HEK293 (cell line): Measurements from ENCODE around the gene TIMP4.

ENCODE experiments used
- CTCF ChIA-PET: fragments of 350-600 bp; formaldehyde crosslinking; extraction: SDS; loops from one replicate; lab custom pipeline; 2021; ENCODE audit warnings: antibody characterized with exemption; lab: Yijun Ruan, JAX
- POLR2A ChIA-PET: fragments of 300-600 bp; formaldehyde crosslinking; extraction: SDS; loops from one replicate; lab custom pipeline; 2020; ENCODE audit warnings: antibody characterized with exemption, inconsistent platforms; lab: Yijun Ruan, JAX
- H3K27ac ChIP-seq: fragments of 200-500 bp; sonication (Bioruptor generic); 2 replicates; pipeline ENCODE4 v1.5.1; 2014; ENCODE audit warnings: low read depth, low read length, control low read depth, inconsistent platforms; ENCODE audit errors: extremely low read depth
- H3K36me3 ChIP-seq, 2 experiments: fragments of 200-500 bp in 1 of 2; sonication (Bioruptor generic) in 1 of 2; 1 replicate in 1 of 2; 2 replicates in 1 of 2; pipeline ENCODE4 v1.5.1; 2014 to 2017; ENCODE audit warnings: inconsistent platforms in 2 of 2, low read length in 2 of 2; ENCODE audit not compliant: control insufficient read depth in 2 of 2, insufficient read depth in 1 of 2
- H3K4me1 ChIP-seq: fragments of 200-500 bp; sonication (Bioruptor generic); 2 replicates; pipeline ENCODE4 v1.5.1; 2014; ENCODE audit warnings: mild to moderate bottlenecking, low read length, inconsistent platforms; ENCODE audit not compliant: control insufficient read depth, insufficient read depth
- H3K4me3 ChIP-seq: 2 replicates; pipeline ENCODE4 v1.5.1; 2011; ENCODE audit warnings: low read depth, mild to moderate bottlenecking, control low read depth, low read length, moderate library complexity
- H3K9me3 ChIP-seq: fragments of 200-500 bp; sonication (Bioruptor generic); 2 replicates; pipeline ENCODE4 v1.5.1; 2014; ENCODE audit warnings: low read depth, low read length, inconsistent platforms; ENCODE audit not compliant: control insufficient read depth, insufficient read depth
- EGR2 ChIP-seq: fragments of 450-650 bp; formaldehyde crosslinking; IDR thresholded peaks from 2 replicates; pipeline ENCODE4 v1.5.1; 2016; ENCODE audit warnings: low read depth, missing biosample characterization, missing genetic modification characterization
- FEZF1 ChIP-seq: fragments of 450-650 bp; formaldehyde crosslinking; IDR thresholded peaks from 2 replicates; pipeline ENCODE4 v1.5.1; 2016; ENCODE audit warnings: missing biosample characterization, missing genetic modification characterization
- GLIS2 ChIP-seq: fragments of 450-650 bp; formaldehyde crosslinking; IDR thresholded peaks from 2 replicates; pipeline ENCODE4 v1.5.1; 2016; ENCODE audit warnings: missing biosample characterization, missing genetic modification characterization
- KLF7 ChIP-seq: fragments of 450-650 bp; formaldehyde crosslinking; IDR thresholded peaks from 2 replicates; pipeline ENCODE4 v1.5.1; 2016; ENCODE audit warnings: missing biosample characterization, missing genetic modification characterization, borderline replicate concordance
- KLF9 ChIP-seq: fragments of 450-650 bp; formaldehyde crosslinking; IDR thresholded peaks from 2 replicates; pipeline ENCODE4 v1.5.1; 2016; ENCODE audit warnings: missing biosample characterization, missing genetic modification characterization, low read depth
- PRDM1 ChIP-seq: fragments of 450-650 bp; formaldehyde crosslinking; IDR thresholded peaks from 2 replicates; pipeline ENCODE4; 2016; ENCODE audit warnings: missing biosample characterization, missing genetic modification characterization
- ZNF169 ChIP-seq: fragments of 450-650 bp; formaldehyde crosslinking; IDR thresholded peaks from 2 replicates; pipeline ENCODE4 v1.5.1; 2016; ENCODE audit warnings: missing biosample characterization, missing genetic modification characterization
- ZNF202 ChIP-seq: fragments of 450-650 bp; formaldehyde crosslinking; IDR thresholded peaks from 2 replicates; pipeline ENCODE4 v1.5.1; 2016; ENCODE audit warnings: missing biosample characterization, missing genetic modification characterization, borderline replicate concordance
- ZNF23 ChIP-seq: fragments of 450-650 bp; formaldehyde crosslinking; IDR thresholded peaks from 2 replicates; pipeline ENCODE4 v1.5.1; 2016; ENCODE audit warnings: missing biosample characterization, missing genetic modification characterization, borderline replicate concordance
- ZNF416 ChIP-seq: fragments of 450-650 bp; formaldehyde crosslinking; IDR thresholded peaks from 2 replicates; pipeline ENCODE4 v1.5.1; 2016; ENCODE audit warnings: missing biosample characterization, missing genetic modification characterization
- ZNF433 ChIP-seq: fragments of 450-650 bp; formaldehyde crosslinking; IDR thresholded peaks from 2 replicates; pipeline ENCODE4 v1.5.1; 2016; ENCODE audit warnings: missing biosample characterization, missing genetic modification characterization, low read depth
- ZNF510 ChIP-seq: fragments of 450-650 bp; formaldehyde crosslinking; IDR thresholded peaks from 2 replicates; pipeline ENCODE4 v1.5.1; 2018; ENCODE audit warnings: mild to moderate bottlenecking, missing genetic modification characterization, missing biosample characterization; ENCODE audit not compliant: insufficient replicate concordance
- ZNF514 ChIP-seq: fragments of 450-650 bp; formaldehyde crosslinking; IDR thresholded peaks from 2 replicates; pipeline ENCODE4 v1.5.1; 2016; ENCODE audit warnings: missing biosample characterization, missing genetic modification characterization
- ZNF654 ChIP-seq: fragments of 450-650 bp; formaldehyde crosslinking; IDR thresholded peaks from 2 replicates; pipeline ENCODE4 v1.5.1; 2016; ENCODE audit warnings: low read depth, missing biosample characterization, missing genetic modification characterization
- ZNF660 ChIP-seq: fragments of 450-650 bp; IDR thresholded peaks from 2 replicates; pipeline ENCODE4 v1.5.1; 2018; ENCODE audit warnings: missing biosample characterization, mild to moderate bottlenecking, missing genetic modification characterization
- ZNF837 ChIP-seq: fragments of 450-650 bp; formaldehyde crosslinking; IDR thresholded peaks from 2 replicates; pipeline ENCODE4 v1.5.1; 2016; ENCODE audit warnings: missing biosample characterization, missing genetic modification characterization
- TF ChIP-seq, protein P1 (sequence below): fragments of 450-650 bp; formaldehyde crosslinking; conservative IDR thresholded peaks from 2 replicates; pipeline ENCODE4 v1.5.1; 2016; ENCODE audit warnings: low read depth, missing biosample characterization, missing genetic modification characterization
- TF ChIP-seq, protein P2 (sequence below): fragments of 450-650 bp; formaldehyde crosslinking; conservative IDR thresholded peaks from 2 replicates; pipeline ENCODE4 v1.5.1; 2016; ENCODE audit warnings: low read depth, missing biosample characterization, missing genetic modification characterization
- TF ChIP-seq, protein P3 (sequence below): fragments of 450-650 bp; formaldehyde crosslinking; IDR thresholded peaks from 2 replicates; pipeline ENCODE4 v1.5.1; 2016; ENCODE audit warnings: missing biosample characterization, missing genetic modification characterization
- TF ChIP-seq, protein P4 (sequence below): fragments of 450-650 bp; formaldehyde crosslinking; IDR thresholded peaks from 2 replicates; pipeline ENCODE4 v1.5.1; 2016; ENCODE audit warnings: missing biosample characterization, missing genetic modification characterization, low read depth

TIMP4 gene

DNA sequence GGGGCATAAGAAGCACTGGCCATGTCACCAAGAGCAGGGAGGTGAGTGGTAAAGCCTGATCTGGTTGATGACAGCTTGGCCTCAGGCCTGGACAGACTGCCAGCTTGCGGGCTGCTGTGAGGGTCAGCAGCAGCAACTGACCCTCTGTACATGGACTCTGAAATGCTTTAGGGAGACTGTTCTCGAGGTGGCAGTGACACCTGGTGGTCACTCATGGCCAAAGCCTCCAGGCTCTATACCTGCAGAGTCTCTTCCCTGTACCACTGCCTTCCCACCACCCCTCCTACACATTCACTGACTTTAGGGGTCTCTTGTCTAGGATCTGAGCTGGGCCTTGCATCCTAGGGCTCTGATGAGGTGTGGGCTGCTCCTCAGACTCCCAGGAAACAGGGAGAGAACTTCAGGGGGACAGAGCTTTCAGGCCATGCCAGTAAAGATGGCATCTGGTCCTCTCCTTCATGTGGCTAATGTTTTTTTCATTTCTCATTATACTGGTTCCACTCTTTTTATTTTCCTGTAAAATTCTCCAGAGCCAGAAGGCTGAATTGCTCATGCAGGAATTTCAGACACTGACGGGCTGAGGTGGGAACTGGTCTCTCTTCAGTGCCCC, 17.2 kb upstream of the TIMP4 start (continued):
- TF ChIP-seq, protein P1, sequence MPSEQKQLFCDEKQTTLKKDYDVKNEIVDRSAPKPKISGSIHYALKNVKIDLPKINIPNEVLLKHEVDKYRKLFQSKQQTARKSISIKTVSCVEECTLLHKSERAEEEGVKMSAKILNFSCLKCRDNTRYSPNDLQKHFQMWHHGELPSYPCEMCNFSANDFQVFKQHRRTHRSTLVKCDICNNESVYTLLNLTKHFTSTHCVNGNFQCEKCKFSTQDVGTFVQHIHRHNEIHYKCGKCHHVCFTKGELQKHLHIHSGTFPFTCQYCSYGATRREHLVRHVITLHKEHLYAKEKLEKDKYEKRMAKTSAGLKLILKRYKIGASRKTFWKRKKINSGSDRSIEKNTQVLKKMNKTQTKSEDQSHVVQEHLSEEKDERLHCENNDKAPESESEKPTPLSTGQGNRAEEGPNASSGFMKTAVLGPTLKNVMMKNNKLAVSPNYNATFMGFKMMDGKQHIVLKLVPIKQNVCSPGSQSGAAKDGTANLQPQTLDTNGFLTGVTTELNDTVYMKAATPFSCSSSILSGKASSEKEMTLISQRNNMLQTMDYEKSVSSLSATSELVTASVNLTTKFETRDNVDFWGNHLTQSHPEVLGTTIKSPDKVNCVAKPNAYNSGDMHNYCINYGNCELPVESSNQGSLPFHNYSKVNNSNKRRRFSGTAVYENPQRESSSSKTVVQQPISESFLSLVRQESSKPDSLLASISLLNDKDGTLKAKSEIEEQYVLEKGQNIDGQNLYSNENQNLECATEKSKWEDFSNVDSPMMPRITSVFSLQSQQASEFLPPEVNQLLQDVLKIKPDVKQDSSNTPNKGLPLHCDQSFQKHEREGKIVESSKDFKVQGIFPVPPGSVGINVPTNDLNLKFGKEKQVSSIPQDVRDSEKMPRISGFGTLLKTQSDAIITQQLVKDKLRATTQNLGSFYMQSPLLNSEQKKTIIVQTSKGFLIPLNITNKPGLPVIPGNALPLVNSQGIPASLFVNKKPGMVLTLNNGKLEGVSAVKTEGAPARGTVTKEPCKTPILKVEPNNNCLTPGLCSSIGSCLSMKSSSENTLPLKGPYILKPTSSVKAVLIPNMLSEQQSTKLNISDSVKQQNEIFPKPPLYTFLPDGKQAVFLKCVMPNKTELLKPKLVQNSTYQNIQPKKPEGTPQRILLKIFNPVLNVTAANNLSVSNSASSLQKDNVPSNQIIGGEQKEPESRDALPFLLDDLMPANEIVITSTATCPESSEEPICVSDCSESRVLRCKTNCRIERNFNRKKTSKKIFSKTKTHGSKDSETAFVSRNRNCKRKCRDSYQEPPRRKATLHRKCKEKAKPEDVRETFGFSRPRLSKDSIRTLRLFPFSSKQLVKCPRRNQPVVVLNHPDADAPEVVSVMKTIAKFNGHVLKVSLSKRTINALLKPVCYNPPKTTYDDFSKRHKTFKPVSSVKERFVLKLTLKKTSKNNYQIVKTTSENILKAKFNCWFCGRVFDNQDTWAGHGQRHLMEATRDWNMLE: no peak
- TF ChIP-seq, all 188 proteins: peak for 2

DNA sequence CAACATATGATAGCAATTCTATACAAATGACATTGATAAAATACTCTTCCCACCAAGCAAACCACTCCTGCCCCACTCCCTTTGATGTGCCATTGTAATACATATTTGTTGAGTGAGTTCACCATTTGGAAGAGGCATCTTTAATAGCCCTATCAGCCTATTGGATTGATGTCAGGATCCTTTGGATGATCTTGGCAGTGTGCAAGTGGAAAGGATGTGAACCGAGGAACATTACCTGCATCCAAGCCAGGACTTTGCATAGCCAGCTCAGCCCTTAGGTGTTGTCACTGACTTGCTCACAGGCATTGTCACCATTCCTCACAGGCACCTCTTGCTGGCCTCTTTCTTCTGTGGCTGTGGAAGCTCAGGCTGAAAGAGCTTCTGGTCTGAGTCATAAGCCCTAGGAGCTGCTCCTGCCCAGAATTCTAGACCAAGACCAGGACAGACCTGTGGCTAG, 16.5 kb upstream of the TIMP4 start:
- ChIA-PET CTCF (interaction anchor here (0.7 to 6.9 kb wide), 18 partner anchors 8 to 796 kb away, joined by 3 to 72 read pairs (median 4); no protein-coding TSS in a partner anchor), POLR2A (interaction anchor here (0.5 kb wide), 1 partner anchor 361 kb away, joined by 3 read pairs; no protein-coding TSS in a partner anchor)
- H3K36me3 ChIP-seq: peaks cover 0 to 9% of the 10 kb centered on the region in 2 experiments; a peak in 1 of 3 replicates
- H3K9me3 ChIP-seq: no peaks in the 10 kb centered on the region
- TF ChIP-seq ZNF23 (tag by site-specific recombination): no peak
- TF ChIP-seq KLF7: no peak
- TF ChIP-seq KLF9 (tag by site-specific recombination): no peak
- no peak for TF ChIP-seq ZNF433 (tag by site-specific recombination)
- TF ChIP-seq ZNF510 (tag by site-specific recombination): no peak
- no peak for TF ChIP-seq PRDM1 (tag by site-specific recombination)
- no peak for TF ChIP-seq ZNF416 (tag by site-specific recombination)
- TF ChIP-seq ZNF514 (tag by site-specific recombination): no peak
- no peak overlapping the region for H3K27ac ChIP-seq
- no peaks in the 10 kb centered on the region for H3K4me1 ChIP-seq
- no peak overlapping the region for H3K4me3 ChIP-seq

DNA sequence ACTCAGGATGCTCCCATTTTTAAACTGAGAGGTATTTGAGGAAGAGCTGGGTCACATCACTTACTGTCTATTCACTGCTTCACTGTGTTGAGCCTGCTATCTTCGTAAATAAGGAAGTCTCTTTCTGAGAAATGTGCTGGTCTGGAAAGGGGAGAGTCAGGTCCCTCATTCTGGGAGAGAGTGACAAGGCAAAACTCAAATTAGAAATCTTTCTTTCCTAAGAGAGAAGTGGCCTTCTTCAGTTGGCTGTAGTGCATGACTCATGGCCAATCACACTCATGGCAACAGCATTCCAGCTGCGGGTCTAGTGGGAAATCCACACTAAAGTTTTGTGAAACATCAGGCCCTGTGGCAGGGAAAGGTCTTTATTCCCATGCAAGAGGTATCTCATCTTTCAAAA, 11.5 kb upstream of the TIMP4 start:
- Histone ChIP-seq H3K4me3 (no peak overlapping the region), H3K27ac (no peak overlapping the region), H3K36me3 (peaks cover 0 to 25% of the 10 kb centered on the region in 2 experiments; a peak in 1 of 3 replicates), H3K4me1 (no peaks in the 10 kb centered on the region), H3K9me3 (no peaks in the 10 kb centered on the region)
- CTCF ChIA-PET: no interaction called here
- no peak for TF ChIP-seq ZNF837 (tag by site-specific recombination)
- no peak for TF ChIP-seq GLIS2 (tag by site-specific recombination)
- no peak for TF ChIP-seq ZNF433 (tag by site-specific recombination)
- no peak for TF ChIP-seq EGR2 (tag by site-specific recombination)
- TF ChIP-seq ZNF202: no peak
- TF ChIP-seq ZNF660 (tag by site-specific recombination): no peak
- no peak for TF ChIP-seq FEZF1
- TF ChIP-seq, protein P2, sequence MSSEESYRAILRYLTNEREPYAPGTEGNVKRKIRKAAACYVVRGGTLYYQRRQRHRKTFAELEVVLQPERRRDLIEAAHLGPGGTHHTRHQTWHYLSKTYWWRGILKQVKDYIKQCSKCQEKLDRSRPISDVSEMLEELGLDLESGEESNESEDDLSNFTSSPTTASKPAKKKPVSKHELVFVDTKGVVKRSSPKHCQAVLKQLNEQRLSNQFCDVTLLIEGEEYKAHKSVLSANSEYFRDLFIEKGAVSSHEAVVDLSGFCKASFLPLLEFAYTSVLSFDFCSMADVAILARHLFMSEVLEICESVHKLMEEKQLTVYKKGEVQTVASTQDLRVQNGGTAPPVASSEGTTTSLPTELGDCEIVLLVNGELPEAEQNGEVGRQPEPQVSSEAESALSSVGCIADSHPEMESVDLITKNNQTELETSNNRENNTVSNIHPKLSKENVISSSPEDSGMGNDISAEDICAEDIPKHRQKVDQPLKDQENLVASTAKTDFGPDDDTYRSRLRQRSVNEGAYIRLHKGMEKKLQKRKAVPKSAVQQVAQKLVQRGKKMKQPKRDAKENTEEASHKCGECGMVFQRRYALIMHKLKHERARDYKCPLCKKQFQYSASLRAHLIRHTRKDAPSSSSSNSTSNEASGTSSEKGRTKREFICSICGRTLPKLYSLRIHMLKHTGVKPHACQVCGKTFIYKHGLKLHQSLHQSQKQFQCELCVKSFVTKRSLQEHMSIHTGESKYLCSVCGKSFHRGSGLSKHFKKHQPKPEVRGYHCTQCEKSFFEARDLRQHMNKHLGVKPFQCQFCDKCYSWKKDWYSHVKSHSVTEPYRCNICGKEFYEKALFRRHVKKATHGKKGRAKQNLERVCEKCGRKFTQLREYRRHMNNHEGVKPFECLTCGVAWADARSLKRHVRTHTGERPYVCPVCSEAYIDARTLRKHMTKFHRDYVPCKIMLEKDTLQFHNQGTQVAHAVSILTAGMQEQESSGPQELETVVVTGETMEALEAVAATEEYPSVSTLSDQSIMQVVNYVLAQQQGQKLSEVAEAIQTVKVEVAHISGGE (tag by site-specific recombination): no peak
- no peak for TF ChIP-seq ZNF654 (tag by site-specific recombination)
- TF ChIP-seq, protein P3, sequence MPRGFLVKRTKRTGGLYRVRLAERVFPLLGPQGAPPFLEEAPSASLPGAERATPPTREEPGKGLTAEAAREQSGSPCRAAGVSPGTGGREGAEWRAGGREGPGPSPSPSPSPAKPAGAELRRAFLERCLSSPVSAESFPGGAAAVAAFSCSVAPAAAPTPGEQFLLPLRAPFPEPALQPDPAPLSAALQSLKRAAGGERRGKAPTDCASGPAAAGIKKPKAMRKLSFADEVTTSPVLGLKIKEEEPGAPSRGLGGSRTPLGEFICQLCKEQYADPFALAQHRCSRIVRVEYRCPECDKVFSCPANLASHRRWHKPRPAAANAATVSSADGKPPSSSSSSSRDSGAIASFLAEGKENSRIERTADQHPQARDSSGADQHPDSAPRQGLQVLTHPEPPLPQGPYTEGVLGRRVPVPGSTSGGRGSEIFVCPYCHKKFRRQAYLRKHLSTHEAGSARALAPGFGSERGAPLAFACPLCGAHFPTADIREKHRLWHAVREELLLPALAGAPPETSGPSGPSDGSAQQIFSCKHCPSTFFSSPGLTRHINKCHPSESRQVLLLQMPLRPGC: no peak
- TF ChIP-seq ZNF169 (tag by site-specific recombination): no peak
- TF ChIP-seq, protein P4, sequence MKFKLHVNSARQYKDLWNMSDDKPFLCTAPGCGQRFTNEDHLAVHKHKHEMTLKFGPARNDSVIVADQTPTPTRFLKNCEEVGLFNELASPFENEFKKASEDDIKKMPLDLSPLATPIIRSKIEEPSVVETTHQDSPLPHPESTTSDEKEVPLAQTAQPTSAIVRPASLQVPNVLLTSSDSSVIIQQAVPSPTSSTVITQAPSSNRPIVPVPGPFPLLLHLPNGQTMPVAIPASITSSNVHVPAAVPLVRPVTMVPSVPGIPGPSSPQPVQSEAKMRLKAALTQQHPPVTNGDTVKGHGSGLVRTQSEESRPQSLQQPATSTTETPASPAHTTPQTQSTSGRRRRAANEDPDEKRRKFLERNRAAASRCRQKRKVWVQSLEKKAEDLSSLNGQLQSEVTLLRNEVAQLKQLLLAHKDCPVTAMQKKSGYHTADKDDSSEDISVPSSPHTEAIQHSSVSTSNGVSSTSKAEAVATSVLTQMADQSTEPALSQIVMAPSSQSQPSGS: no peak
- POLR2A ChIA-PET: no interaction called here
